Peyer's patch (tissue), 4 donors: ENCODE data around the gene NHLRC1.

Source experiments
- CTCF ChIP-seq, 6 experiments: fragments of 450-650 bp in 4 of 6; fragments of 200-600 bp in 2 of 6; sonication (generic) in 1 of 6; IDR thresholded peaks; one replicate each; pipeline ENCODE4 v1.5.1; 2017 to 2019; ENCODE audit warnings: antibody characterized with exemption in 6 of 6, mild to moderate bottlenecking in 3 of 6, moderate library complexity in 1 of 6
- POLR2A ChIP-seq, 2 donors: fragments of 450-650 bp; IDR thresholded peaks; one replicate each; pipeline ENCODE4 v1.5.1; 2017; ENCODE audit warnings: antibody characterized with exemption in 2 of 2, mild to moderate bottlenecking in 2 of 2, moderate library complexity in 2 of 2

- TF ChIP-seq CTCF (IDR thresholded peaks at IDR 0.05) (peak in 4 of 6 experiments; percentile 14 to 53 (median 46)), POLR2A (IDR thresholded peaks at IDR 0.05) (peak in 1 of 2 donors; percentile 37)
Measured at GRCh38 chr6:18155864-18156421, 33.5 kb upstream of the NHLRC1 start.
